Caco-2 (cell line): ENCODE measurements around the gene ROBO4. TPM values are rescaled to one million over a fixed set of nuclear protein-coding genes. Genes with fewer than 3 reads are reported as not detected.

Experiments used
- BruUV-seq: library from RNA; stranded (reverse); fragments of 400-500 nt; replicated peaks from 2 replicates; lab custom pipeline; 2021; lab: Mats Ljungman, UMichigan
- CTCF ChIA-PET: fragments of 300-600 bp; sonication (Branson Sonifier 250); formaldehyde crosslinking; loops from one replicate; lab custom pipeline; 2022; ENCODE audit warnings: antibody characterized with exemption; lab: Charles Lee
- POLR2A ChIA-PET: fragments of 300-600 bp; sonication (Branson Sonifier 250); formaldehyde crosslinking; loops from one replicate; lab custom pipeline; 2022; ENCODE audit warnings: antibody characterized with exemption; lab: Charles Lee
- DNase-seq, 2 experiments: peaks; one replicate each; pipeline versions ENCODE4 v3.0.0 to v3.0.0-alpha.2; 2020 to 2022
- H3K27me3 ChIP-seq: replicated peaks from 2 replicates; pipeline ENCODE4 v1.6.0; 2011; ENCODE audit warnings: low read length; ENCODE audit not compliant: control insufficient read depth, insufficient read depth
- H3K36me3 ChIP-seq: 2 replicates; pipeline ENCODE4 v1.5.1; 2011; ENCODE audit warnings: low read length; ENCODE audit not compliant: control insufficient read depth, insufficient read depth
- H3K4me1 ChIP-seq: fragments of 250-450 bp; sonication (Bioruptor Pico); 2 replicates; pipeline ENCODE4 v1.5.1; 2020; ENCODE audit warnings: mild to moderate bottlenecking
- H3K4me3 ChIP-seq: 2 replicates; pipeline ENCODE4 v1.5.1; 2011; ENCODE audit warnings: low read depth, mild to moderate bottlenecking, control low read depth, low read length
- H3K9me3 ChIP-seq: fragments of 250-450 bp; sonication (Bioruptor Pico); 2 replicates; pipeline ENCODE4 v1.5.1; 2020; ENCODE audit warnings: mild to moderate bottlenecking, moderate library complexity
- H3K27ac Mint-ChIP-seq: one replicate; pipeline ENCODE4 v1.8.0; 2022; ENCODE audit warnings: mixed read lengths; ENCODE audit not compliant: unreplicated experiment
- H3K27me3 Mint-ChIP-seq: one replicate; pipeline ENCODE4 v1.8.0; 2022; ENCODE audit warnings: mixed read lengths; ENCODE audit not compliant: insufficient read depth, unreplicated experiment
- H3K36me3 Mint-ChIP-seq: one replicate; pipeline ENCODE4 v1.8.0; 2022; ENCODE audit warnings: mild to moderate bottlenecking, mixed read lengths; ENCODE audit not compliant: insufficient read depth, unreplicated experiment
- H3K4me1 Mint-ChIP-seq: one replicate; pipeline ENCODE4 v1.8.0; 2022; ENCODE audit warnings: low read depth, mixed read lengths; ENCODE audit not compliant: unreplicated experiment
- H3K4me3 Mint-ChIP-seq: one replicate; pipeline ENCODE4 v1.8.0; 2022; ENCODE audit warnings: mild to moderate bottlenecking, moderate library complexity, mixed read lengths; ENCODE audit not compliant: unreplicated experiment
- H3K9me3 Mint-ChIP-seq: one replicate; pipeline ENCODE4 v1.8.0; 2022; ENCODE audit warnings: mixed read lengths; ENCODE audit not compliant: unreplicated experiment
- CTCF ChIP-seq, 2 experiments: fragments of 200-600 bp in 1 of 2; IDR thresholded peaks; 1 replicate in 1 of 2; 2 replicates in 1 of 2; pipeline versions ENCODE4 v1.5.1 to v1.8.0; 2011 to 2022; ENCODE audit warnings: antibody characterized with exemption in 1 of 2, control low read depth in 1 of 2, inconsistent platforms in 1 of 2, low read depth in 1 of 2, low read length in 1 of 2, mild to moderate bottlenecking in 1 of 2, moderate library complexity in 1 of 2; ENCODE audit not compliant: insufficient read depth in 1 of 2, severe bottlenecking in 1 of 2, unreplicated experiment in 1 of 2
- intact Hi-C: fragments of 100-400 bp; cut with micrococcal nuclease; formaldehyde crosslinking; loops from one replicate; pipeline ENCODE4 v1.10.0; 2022; ENCODE audit not compliant: unreplicated experiment
- total RNA-seq: library from RNA; stranded (reverse); gene quantifications from 2 replicates; pipeline ENCODE4 v1.2.3, GENCODE V29; 2022

The ROBO4 gene
- total RNA-seq, 1 experiment from 2014 or later: not detected

- ChIA-PET CTCF (interaction anchor here (1.0 to 1.6 kb wide), 2 partner anchors 8 to 37 kb away, joined by 3 to 4 read pairs; no protein-coding TSS in a partner anchor), POLR2A (no interaction called here)
- no peaks in the 10 kb centered on the region for H3K9me3 Mint-ChIP-seq
- Histone ChIP-seq H3K27me3 (peaks cover 4% of the 10 kb centered on the region), H3K4me1 (0 out of 2 replicates have a peak, but pooled peaks cover 4% of the 10 kb centered on the region), H3K9me3 (no peaks in the 10 kb centered on the region), H3K4me3 (no peak overlapping the region), H3K36me3 (no peaks in the 10 kb centered on the region)
- intact Hi-C loops: no loop called here
- H3K27ac Mint-ChIP-seq: no peak overlapping the region
- H3K36me3 Mint-ChIP-seq: no peaks in the 10 kb centered on the region
- TF ChIP-seq CTCF (IDR thresholded peaks at IDR 0.05; ENCODE audit: insufficient read depth in 1 of 2, low read depth in 1 of 2, low read length in 1 of 2, severe bottlenecking in 1 of 2, unreplicated experiment in 1 of 2): no peak
- BruUV-seq: no TSS peak
- DNase-seq: peak in 1 of 2 experiments; percentile 27
- peaks cover 12% of the 10 kb centered on the region for H3K4me1 Mint-ChIP-seq
- H3K27me3 Mint-ChIP-seq: peaks cover 33% of the 10 kb centered on the region
- H3K4me3 Mint-ChIP-seq: no peak overlapping the region
These were observed 23.7 kb downstream of the ROBO4 start for GRCh38 chr11:124873951-124874350.

GRCh38 chr11:124872741-124873140 lies 24.9 kb downstream of the ROBO4 start:
- H3K4me1 ChIP-seq: 0 out of 2 replicates have a peak, but pooled peaks cover 4% of the 10 kb centered on the region
- Mint-ChIP-seq H3K27me3 (peaks cover 35% of the 10 kb centered on the region), H3K4me3 (no peak overlapping the region), H3K4me1 (peaks cover 8% of the 10 kb centered on the region), H3K9me3 (no peaks in the 10 kb centered on the region), H3K36me3 (no peaks in the 10 kb centered on the region), H3K27ac (no peak overlapping the region)
- no peak for TF ChIP-seq CTCF (IDR thresholded peaks at IDR 0.05; ENCODE audit: insufficient read depth in 1 of 2, low read depth in 1 of 2, low read length in 1 of 2, severe bottlenecking in 1 of 2, unreplicated experiment in 1 of 2)
- no TSS peak for BruUV-seq
- no peaks in the 10 kb centered on the region for H3K36me3 ChIP-seq
- peak in 1 of 2 experiments; percentile 38 for DNase-seq
- peaks cover 4% of the 10 kb centered on the region for H3K27me3 ChIP-seq
- intact Hi-C loops: no loop called here
- CTCF ChIA-PET: no interaction called here
- POLR2A ChIA-PET: no interaction called here
- H3K4me3 ChIP-seq: no peak overlapping the region
- no peaks in the 10 kb centered on the region for H3K9me3 ChIP-seq

- no peak for TF ChIP-seq CTCF (IDR thresholded peaks at IDR 0.05; ENCODE audit: insufficient read depth in 1 of 2, low read depth in 1 of 2, low read length in 1 of 2, severe bottlenecking in 1 of 2, unreplicated experiment in 1 of 2)
- Mint-ChIP-seq H3K27me3 (peaks cover 37% of the 10 kb centered on the region), H3K36me3 (no peaks in the 10 kb centered on the region), H3K4me1 (peaks cover 4% of the 10 kb centered on the region), H3K27ac (no peak overlapping the region), H3K4me3 (no peak overlapping the region), H3K9me3 (no peaks in the 10 kb centered on the region)
- ChIA-PET CTCF (no interaction called here), POLR2A (no interaction called here)
- H3K36me3 ChIP-seq: no peaks in the 10 kb centered on the region
- H3K27me3 ChIP-seq: peaks cover 4% of the 10 kb centered on the region
- H3K9me3 ChIP-seq: no peaks in the 10 kb centered on the region
- intact Hi-C loops: no loop called here
- BruUV-seq: no TSS peak
- H3K4me3 ChIP-seq: no peak overlapping the region
- 0 out of 2 replicates have a peak, but pooled peaks cover 4% of the 10 kb centered on the region for H3K4me1 ChIP-seq
- DNase-seq: peak in 1 of 2 experiments; percentile 31
These were observed 25.4 kb downstream of the ROBO4 start for GRCh38 chr11:124872280-124872679.
